NCI-H748 treated with DMSO at 0.1 percent for 48 hours (cell line): ENCODE measurements around the gene BBS9.
"Not testable (repeated sequence)": the region's sequence is repeated elsewhere in the genome, so short reads cannot be mapped to it uniquely, and the experiment has no call there.

Source experiments
- DNase-seq: peaks from one replicate; lab custom pipeline; 2025; lab: John Stamatoyannopoulos, UW

BBS9 gene

GRCh38 chr7:33128990-33129805 lies at the start of gene BBS9:
BBS9 (plus strand) TSS chr7:33129564; CDS start chr7:33146253, 16,689 bp downstream.
- DNase-seq: peak; percentile 97

- no peak for DNase-seq
Measured at GRCh38 chr7:33079763-33080690, 49.3 kb upstream of the BBS9 start.

GRCh38 chr7:33087356-33087755 lies 42.0 kb upstream of the BBS9 start:
- no peak for DNase-seq

- DNase-seq: no peak
Measured at GRCh38 chr7:33087858-33088257, 41.5 kb upstream of the BBS9 start.

GRCh38 chr7:33089142-33089541 lies 40.2 kb upstream of the BBS9 start:
- no peak for DNase-seq

GRCh38 chr7:33091111-33091531 lies 38.2 kb upstream of the BBS9 start:
- no peak for DNase-seq

GRCh38 chr7:33091641-33092191 lies 37.6 kb upstream of the BBS9 start:
- DNase-seq: no peak

GRCh38 chr7:33093266-33093665 lies 36.1 kb upstream of the BBS9 start:
- no peak for DNase-seq

GRCh38 chr7:33094745-33095275 lies 34.6 kb upstream of the BBS9 start:
- not testable (repeated sequence) for DNase-seq

- DNase-seq: no peak
Measured at GRCh38 chr7:33099154-33099940, 30.0 kb upstream of the BBS9 start.

GRCh38 chr7:33100770-33101169 lies 28.6 kb upstream of the BBS9 start:
- no peak for DNase-seq

- DNase-seq: no peak
Measured at GRCh38 chr7:33101906-33102305, 27.5 kb upstream of the BBS9 start.

GRCh38 chr7:33107136-33108066 lies 22.0 kb upstream of the BBS9 start:
- DNase-seq: peak; percentile 34

GRCh38 chr7:33108554-33109004 lies 20.8 kb upstream of the BBS9 start:
- DNase-seq: peak; percentile 39

GRCh38 chr7:33109005-33109757 lies 20.2 kb upstream of the BBS9 start, which contains the start of gene RP9:
RP9 (minus strand) TSS chr7:33109404; CDS start chr7:33109372, 32 bp downstream.
- DNase-seq: peak; percentile 66

GRCh38 chr7:33109758-33110238 lies 19.6 kb upstream of the BBS9 start:
- DNase-seq: peak; percentile 37

- DNase-seq: no peak
Measured at GRCh38 chr7:33111614-33112013, 17.8 kb upstream of the BBS9 start.

GRCh38 chr7:33114976-33115375 lies 14.4 kb upstream of the BBS9 start:
- DNase-seq: no peak

- DNase-seq: no peak
Measured at GRCh38 chr7:33118383-33118782, 11.0 kb upstream of the BBS9 start.
